DMS153 treated with DMSO at 0.1 percent for 48 hours (cell line): ENCODE results near the gene CATSPERZ.

ENCODE experiments used
- DNase-seq: peaks from one replicate; lab custom pipeline; 2025; ENCODE audit not compliant: unreplicated experiment; lab: John Stamatoyannopoulos, UW

Gene CATSPERZ

DNA sequence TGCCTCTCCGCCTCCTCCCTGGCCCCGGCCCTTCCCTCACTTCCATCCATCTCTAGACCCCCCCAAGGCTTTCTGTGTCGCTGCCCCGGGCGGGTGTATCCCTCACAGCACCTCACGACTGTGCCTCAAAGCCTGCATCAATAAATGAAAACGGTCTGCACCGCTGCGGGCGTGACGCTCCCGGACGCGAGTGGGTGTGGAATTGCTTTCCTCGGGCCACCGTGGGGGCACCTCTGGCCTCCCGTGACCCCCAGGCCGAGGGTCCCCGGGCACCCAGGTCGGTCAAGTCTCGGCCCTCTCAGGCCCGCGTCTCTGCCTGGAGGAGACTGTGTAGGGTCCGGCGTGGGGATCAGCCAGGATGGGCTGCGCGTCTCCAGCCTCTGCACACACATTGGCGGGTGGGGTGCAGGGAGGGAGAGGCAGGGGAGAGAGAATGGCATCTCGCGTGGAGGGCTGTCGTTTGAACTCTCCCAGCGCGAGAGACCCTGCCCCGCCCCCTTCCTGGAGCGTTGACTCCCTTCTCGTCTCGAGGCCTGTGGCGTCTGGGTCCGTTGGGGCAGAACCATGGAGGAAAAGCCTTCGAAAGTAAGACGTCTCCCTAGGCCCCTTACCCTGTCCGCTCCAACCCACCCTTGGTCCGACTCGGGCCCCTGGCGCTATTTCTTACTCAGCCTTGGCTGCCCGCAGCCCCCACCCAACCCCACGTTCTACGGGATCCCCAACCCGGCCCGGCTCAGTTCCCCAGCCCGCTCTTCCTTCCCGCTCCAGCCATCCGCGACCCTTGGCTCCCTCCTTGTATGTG lies at the start of gene CATSPERZ:
TSS of gene CATSPERZ (plus strand) at position 512 of the 802 bp plus-strand sequence. CDS start at position 565, 53 bp downstream.
- DNase-seq: no peak

DNA sequence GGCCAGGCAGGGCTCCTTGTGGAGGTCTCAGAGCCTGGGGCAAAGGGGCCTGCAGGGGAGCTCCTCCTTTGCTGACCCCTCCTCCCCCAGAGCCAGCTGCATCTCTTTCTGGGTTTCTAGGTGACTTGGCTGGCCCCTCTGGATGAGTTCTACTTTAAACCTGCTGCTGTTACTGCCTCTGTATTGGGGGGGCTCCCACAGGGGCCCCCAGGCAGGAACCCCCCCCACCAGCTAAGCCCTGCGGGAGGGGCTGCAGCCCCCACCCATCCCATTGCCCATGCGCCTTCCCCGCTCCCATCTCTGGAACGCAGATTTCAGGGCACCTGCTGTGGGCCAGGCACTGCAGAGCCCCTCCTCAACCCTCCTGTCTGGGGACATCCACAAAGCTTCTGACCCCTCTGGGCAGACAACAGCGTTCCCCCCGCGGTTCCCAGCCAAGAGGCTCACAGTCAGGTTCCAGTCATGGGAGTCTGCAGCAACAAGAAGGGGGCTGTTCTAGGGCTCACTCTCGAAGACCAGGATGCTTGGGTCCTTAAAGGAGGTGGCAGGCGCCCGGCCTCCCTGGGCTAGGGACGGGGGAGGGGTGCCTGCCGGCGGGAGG lies 49.6 kb upstream of the CATSPERZ start:
- no peak for DNase-seq

GRCh38 chr11:64251016-64251752 lies 49.0 kb upstream of the CATSPERZ start, which contains the start of gene PLCB3:
Gene PLCB3, plus strand, starts transcription at chr11:64251530. Its CDS starts 120 bp downstream, at chr11:64251650.
- no peak for DNase-seq

DNA sequence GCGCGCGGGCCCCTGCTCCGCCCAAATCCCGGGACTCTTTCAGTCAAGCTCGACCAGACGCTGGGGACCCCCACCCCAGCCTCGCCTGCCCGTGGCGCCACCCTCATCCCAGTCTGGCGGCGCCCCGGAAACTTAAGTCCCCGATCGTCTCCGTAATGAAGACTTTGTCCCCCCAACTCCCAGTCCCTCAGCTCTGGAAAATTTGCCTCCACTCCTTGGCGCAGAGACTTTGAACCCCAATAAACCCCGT lies 48.5 kb upstream of the CATSPERZ start:
- DNase-seq: no peak

DNA sequence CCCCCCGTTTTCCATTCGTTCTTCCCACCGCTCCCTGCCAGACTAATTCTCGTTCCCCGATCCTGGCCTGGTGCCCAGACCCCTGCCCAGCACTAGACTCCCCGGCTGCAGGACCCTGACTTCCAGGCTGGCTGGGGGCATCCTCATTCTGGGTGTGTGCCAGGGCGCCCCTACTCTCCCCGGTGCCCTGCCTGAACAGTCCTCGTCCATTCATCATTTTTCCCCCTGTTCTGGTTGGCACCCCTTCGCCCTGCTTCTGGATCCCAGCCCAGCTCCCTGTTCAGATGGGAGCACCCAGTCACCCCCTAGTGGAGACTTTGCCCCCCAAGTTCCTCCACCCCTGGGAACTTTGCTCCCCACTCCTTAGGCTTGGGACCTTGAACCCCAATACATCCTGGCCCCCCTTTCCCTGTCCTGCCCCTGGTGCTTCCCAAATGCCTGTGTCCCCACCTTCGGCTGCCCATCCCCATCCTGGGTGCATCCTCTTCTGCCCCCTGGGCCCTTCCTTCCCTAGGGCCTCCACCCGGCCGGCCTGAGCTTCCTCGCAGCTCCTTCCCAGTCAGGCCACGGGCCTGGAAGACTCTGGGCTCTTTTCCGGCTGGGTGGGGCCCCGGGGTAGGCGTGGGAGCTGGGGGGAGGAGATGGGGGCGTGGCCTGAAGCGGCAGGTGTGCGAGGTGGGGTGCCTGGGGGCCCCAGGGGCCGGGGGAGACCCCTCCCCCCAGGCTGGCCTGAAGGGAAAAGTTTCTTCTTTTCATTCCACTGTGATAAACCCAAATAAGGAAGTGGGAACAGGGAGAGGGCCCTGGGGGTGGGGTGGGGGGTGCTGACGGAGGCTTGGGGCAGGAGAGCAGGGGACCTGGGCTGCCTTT lies 47.9 kb upstream of the CATSPERZ start:
- no peak for DNase-seq

GRCh38 chr11:64253043-64253442 lies 47.1 kb upstream of the CATSPERZ start:
- no peak for DNase-seq

DNA sequence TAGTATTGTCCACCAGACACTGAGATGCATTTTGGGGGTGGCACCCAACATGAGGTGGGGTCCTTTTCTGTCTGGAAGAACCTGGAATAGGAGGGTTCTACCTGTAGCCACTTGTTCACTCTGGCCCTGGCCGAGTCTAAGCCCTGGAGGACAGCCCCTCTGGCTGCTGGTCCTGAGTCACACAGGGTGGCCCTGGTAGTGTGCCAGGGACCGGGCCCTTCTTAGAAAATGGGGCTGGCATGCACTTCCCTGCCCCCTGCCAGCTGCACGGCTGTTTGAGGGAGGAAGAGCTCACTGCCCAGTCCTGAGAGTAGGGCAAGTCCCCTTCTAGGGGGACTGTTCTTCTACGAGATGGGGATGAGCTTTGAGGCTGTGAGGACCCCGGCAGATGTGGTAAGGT lies 46.7 kb upstream of the CATSPERZ start:
- no peak for DNase-seq

- no peak for DNase-seq
Observed at GRCh38 chr11:64254326-64254725, 45.8 kb upstream of the CATSPERZ start.

DNA sequence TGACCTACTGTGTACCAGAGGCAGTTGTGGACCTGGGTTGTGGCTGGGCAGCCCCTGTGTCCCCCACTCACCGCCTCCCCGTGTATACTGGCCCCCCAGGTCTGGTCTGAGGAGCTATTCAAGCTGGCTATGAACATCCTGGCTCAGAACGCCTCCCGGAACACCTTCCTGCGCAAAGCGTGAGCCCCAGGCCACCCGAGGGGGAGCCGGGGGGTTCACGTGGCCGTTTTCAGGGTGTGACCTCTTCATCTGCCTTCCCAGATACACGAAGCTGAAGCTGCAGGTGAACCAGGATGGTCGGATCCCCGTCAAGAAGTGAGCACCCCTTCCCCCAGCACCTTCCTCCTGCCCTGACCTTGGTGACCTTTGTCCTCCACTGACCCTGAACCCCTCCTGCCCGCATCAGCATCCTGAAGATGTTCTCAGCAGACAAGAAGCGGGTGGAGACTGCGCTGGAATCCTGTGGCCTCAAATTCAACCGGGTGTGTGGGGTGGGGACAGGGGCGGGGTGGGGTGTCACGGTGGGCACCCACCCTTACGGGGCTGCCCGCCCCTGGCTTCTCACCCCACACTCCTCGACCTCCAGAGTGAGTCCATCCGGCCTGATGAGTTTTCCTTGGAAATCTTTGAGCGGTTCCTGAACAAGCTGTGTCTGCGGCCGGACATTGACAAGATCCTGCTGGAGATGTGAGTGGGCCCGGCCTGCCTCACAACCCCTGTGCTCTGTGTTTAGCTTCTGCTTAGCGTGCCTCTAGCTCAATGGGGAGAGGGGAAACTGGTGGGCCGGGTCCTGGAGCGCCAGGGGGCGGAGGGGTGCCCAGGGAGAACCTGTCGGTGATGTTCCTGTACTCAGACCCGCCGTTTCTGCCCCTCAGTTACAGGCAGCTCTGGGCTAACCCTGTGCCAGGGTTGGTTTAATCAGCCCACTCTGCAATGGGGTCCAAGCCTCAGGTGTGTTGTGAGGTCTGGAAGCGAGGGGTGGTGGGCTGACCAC lies 44.7 kb upstream of the CATSPERZ start:
- no peak for DNase-seq

- no peak for DNase-seq
Observed at GRCh38 chr11:64256300-64256699, 43.9 kb upstream of the CATSPERZ start.

DNA sequence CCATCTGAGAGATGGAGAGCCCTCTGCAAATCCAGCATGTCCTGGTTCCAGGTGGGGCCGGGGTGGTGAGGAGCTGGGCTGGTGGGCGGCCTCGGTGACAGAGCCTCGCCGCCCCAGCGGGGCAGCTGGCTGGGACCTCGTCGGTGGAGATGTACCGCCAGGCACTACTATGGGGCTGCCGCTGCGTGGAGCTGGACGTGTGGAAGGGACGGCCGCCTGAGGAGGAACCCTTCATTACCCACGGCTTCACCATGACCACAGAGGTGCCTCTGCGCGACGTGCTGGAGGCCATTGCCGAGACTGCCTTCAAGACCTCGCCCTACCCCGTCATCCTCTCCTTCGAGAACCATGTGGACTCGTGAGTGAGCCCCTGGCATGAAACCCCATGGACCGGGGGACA lies 41.8 kb upstream of the CATSPERZ start:
- no peak for DNase-seq

GRCh38 chr11:64258946-64259532 lies 41.1 kb upstream of the CATSPERZ start:
- no peak for DNase-seq

DNA sequence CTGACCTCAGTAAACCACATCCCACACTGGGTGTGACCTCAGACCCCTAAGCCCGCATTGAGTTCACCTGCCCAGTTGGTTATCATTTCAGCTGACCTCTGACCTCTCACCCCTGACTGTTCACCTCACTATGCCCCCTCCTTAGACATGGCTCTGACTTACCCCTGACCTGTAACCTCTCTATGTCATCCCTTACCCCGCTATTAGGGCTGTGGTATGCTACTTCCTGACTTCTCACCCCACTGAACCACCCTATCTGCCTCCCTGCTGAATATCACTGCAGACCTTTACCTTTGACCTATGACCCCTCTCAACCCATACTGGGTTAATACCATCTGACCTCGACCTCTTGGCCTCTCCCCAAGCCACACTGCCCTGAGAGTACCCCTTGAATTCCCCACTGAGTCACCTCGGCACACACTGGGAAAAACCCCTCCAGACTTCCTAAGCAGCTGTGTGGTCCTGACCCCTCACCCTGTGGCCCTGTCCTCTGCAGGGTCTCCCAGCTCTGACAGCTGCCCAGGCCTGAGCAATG lies 40.6 kb upstream of the CATSPERZ start:
- no peak for DNase-seq

DNA sequence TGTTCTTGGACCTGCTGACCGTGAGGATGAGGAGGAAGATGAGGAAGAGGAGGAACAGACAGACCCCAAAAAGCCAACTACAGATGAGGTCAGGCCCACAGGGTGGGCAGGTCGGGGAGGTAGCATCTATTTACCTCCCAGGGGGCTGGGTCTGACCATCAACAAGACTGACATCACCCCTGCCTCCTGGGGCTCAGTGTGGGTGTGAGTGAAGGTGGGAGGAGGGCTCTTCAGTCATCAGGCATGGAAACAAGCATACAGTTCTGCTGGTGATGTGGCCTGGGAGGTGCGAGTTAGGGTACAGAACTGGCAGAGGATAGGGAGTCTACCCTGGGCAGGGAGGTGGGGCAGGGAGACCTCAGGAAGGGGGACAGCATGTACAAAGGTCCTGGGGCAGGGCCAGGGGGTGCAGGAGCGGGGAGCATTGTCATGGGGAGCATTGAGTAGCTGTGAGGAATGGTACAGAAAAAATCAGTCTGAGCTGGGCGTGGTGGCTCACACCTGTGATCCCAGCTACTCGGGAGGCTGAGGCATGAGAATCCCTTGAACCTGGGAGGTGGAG lies 39.9 kb upstream of the CATSPERZ start:
- DNase-seq: no peak

GRCh38 chr11:64261556-64262080 lies 38.5 kb upstream of the CATSPERZ start:
- DNase-seq: no peak

DNA sequence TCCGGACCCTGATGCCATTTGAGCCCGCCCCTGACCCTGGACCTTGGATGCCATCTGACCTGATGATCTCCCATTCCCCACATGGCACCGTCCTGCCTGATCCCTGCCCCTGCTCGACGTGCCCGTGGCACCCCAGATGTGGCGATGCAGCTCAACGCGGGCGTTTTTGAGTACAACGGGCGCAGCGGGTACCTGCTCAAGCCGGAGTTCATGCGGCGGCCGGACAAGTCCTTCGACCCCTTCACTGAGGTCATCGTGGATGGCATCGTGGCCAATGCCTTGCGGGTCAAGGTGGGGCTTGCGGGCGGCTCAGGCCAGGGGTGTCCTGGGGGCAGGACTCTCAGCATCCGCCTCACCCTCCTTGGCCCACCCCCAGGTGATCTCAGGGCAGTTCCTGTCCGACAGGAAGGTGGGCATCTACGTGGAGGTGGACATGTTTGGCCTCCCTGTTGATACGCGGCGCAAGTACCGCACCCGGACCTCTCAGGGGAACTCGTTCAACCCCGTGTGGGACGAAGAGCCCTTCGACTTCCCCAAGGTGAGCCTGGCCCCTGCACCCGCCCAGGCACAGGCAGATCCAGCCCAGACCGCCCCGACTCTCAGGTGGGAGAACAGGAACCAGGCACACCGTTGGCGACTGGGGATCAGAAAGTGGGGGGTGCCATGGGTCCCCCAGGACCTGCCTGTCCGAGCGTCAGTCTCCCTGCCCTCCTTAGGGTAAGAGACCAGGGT lies 37.7 kb upstream of the CATSPERZ start:
- DNase-seq: no peak

DNA sequence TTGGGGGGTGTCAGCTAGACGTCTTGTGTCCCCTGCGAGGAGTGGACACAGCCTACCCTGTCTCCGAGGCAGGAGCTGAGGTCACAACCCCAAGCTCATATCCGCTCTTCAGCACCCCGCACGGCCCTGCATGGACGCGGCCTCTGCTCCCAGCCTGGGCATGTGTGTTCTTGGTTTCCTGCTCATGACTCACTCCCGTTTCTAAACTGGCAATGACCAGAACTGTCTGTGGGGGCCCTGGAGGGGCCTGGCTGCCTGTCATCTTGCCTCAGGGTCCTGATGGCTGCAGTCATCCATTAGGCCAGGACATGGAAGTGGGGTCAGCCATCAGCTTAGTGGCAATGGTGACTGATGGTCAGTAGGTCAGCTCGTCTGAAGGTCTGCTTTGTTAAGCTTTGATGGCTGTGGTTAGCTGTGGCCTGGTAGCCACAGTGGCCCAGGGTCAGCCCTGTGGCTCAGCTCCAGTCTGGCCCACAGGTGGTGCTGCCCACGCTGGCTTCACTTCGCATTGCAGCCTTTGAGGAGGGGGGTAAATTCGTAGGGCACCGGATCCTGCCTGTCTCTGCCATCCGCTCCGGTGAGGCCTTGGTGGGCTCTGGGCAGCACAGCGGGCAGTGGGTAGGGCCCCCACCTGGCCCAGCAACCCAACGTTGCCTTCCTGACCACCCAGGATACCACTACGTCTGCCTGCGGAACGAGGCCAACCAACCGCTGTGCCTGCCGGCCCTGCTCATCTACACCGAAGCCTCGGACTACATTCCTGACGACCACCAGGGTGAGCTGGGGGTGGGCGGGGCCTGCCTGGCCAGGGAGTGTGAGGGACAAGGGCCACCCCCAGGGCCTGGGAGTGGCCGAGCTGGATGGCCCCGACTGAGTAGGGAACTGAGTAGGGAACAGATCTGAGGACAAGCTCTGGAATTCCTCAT lies 36.9 kb upstream of the CATSPERZ start:
- DNase-seq: no peak
